22Rv1 (cell line): ENCODE measurements around the gene ALX1.

Source experiments
- ZFX ChIP-seq: fragments of 450-650 bp; IDR thresholded peaks from 2 replicates; pipeline ENCODE4 v1.6.1; 2017; ENCODE audit warnings: antibody characterized with exemption, borderline replicate concordance
- TF ChIP-seq, protein P1 (sequence below): fragments of 450-650 bp; IDR thresholded peaks from 2 replicates; pipeline ENCODE4 v1.5.1; 2017; ENCODE audit warnings: mild to moderate bottlenecking

DNA sequence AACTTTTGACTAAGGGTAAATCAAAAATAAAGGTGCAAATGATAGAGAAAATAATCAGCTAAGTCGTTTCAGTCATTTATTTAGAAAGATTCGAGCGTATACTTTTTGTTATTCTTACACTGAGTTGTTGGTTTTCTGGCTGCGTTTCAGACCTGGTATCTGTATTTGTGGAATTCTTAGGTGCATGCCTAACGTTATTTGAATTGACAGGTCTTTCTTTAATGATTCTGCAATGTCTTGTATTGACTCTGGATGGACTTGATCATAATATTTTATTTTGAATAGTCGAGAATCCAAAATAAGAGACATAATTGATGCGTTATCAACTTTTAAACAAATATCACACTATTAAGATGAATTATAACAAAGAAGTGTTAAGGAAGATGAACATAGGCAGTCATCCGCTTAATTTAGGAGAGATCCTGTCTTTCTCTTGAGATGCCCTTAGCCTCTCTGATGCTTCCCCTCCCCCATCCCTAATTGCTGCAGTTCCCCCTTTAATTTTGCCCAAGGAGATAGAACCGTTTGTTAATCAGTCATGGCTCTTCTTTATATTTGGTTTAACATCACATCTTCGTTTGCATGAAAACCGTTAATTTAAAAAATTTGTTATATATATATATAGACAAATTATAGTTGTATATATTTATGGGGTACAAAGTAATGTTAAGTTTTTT, 1.8 kb downstream of the ALX1 start:
- TF ChIP-seq, protein P1, sequence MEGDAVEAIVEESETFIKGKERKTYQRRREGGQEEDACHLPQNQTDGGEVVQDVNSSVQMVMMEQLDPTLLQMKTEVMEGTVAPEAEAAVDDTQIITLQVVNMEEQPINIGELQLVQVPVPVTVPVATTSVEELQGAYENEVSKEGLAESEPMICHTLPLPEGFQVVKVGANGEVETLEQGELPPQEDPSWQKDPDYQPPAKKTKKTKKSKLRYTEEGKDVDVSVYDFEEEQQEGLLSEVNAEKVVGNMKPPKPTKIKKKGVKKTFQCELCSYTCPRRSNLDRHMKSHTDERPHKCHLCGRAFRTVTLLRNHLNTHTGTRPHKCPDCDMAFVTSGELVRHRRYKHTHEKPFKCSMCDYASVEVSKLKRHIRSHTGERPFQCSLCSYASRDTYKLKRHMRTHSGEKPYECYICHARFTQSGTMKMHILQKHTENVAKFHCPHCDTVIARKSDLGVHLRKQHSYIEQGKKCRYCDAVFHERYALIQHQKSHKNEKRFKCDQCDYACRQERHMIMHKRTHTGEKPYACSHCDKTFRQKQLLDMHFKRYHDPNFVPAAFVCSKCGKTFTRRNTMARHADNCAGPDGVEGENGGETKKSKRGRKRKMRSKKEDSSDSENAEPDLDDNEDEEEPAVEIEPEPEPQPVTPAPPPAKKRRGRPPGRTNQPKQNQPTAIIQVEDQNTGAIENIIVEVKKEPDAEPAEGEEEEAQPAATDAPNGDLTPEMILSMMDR: no peak
- no peak for TF ChIP-seq ZFX
